GM13976 (cell line): ENCODE results near the gene ZFAND4.

ENCODE experiments used
- DNase-seq: peaks from one replicate; pipeline ENCODE4 v3.0.0; 2012; ENCODE audit warnings: low spot score
- in situ Hi-C: fragments of 300-500 bp; cut with MboI; formaldehyde crosslinking; loops from one replicate; pipeline ENCODE4 v1.12.0; 2022; ENCODE audit warnings: low sequenced_read_pairs, mixed read lengths, inconsistent platforms; ENCODE audit not compliant: unreplicated experiment
- TF ChIP-seq, protein P1 (sequence below): IDR thresholded peaks from 2 replicates; pipeline ENCODE4 v1.5.1; 2012; ENCODE audit warnings: borderline replicate concordance, mild to moderate bottlenecking; ENCODE audit not compliant: insufficient read depth; ENCODE audit errors: extremely low read depth, missing control alignments, control extremely low read depth

The ZFAND4 gene

DNA sequence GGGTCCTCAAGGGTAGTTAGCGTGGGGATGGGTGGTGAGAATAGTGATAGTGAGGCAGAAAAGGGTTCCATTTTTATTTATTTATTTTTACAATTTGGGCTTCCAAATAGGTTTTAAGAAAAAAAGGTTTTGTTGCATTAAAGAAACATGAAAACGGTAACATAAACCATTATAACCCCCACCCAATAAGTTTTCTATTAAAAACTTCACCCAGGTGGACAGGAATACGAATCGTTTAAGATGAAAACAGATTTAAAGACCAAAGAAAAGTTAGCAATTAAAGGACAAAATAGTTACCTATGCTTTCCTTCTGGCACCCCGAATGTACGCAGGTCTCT is 78.7 kb downstream of the ZFAND4 start:
- no peak for DNase-seq
- in situ Hi-C loops: no loop called here
- TF ChIP-seq, protein P1, sequence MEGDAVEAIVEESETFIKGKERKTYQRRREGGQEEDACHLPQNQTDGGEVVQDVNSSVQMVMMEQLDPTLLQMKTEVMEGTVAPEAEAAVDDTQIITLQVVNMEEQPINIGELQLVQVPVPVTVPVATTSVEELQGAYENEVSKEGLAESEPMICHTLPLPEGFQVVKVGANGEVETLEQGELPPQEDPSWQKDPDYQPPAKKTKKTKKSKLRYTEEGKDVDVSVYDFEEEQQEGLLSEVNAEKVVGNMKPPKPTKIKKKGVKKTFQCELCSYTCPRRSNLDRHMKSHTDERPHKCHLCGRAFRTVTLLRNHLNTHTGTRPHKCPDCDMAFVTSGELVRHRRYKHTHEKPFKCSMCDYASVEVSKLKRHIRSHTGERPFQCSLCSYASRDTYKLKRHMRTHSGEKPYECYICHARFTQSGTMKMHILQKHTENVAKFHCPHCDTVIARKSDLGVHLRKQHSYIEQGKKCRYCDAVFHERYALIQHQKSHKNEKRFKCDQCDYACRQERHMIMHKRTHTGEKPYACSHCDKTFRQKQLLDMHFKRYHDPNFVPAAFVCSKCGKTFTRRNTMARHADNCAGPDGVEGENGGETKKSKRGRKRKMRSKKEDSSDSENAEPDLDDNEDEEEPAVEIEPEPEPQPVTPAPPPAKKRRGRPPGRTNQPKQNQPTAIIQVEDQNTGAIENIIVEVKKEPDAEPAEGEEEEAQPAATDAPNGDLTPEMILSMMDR: no peak

DNA sequence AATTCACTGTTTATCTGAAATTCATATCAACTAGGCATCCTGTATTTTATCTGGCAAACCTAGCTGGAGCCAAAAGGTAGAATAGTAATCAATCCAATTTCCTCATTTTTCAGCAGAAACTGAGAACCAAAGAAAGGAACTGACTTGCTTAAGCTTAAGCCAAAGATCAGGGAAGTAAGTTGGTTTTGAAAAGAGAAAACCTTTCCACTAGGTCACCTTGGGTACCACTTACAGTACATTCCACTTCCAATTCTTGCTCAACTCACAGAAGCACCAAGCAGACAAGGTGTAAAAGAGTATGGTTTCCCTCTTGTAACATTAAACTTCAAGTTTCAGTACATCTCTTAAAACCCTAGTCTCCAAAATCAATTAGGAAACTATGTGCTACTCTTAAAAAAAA is 79.6 kb downstream of the ZFAND4 start:
- no peak for DNase-seq
- in situ Hi-C loops: no loop called here
- TF ChIP-seq, protein P1: no peak

DNA sequence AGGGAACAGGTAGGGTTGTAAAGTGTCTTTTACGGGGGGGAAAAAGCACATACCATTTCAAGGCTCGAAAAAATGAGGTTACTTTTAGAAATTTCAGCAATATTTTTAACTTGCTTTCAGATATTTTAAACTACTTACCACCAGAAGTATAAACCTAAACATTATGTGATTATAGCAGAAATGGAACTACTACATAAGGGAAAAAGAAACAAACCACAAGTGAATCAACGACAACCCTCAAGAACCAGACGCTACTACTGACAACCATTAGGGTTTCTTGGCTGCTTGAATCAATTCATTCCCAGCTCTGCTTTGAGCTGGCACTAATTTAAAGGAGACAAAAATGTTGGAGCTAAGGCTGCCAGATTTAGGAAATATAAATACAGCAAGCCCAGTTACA is 80.1 kb downstream of the ZFAND4 start:
- TF ChIP-seq, protein P1: no peak
- in situ Hi-C loops: no loop called here
- DNase-seq: no peak

DNA sequence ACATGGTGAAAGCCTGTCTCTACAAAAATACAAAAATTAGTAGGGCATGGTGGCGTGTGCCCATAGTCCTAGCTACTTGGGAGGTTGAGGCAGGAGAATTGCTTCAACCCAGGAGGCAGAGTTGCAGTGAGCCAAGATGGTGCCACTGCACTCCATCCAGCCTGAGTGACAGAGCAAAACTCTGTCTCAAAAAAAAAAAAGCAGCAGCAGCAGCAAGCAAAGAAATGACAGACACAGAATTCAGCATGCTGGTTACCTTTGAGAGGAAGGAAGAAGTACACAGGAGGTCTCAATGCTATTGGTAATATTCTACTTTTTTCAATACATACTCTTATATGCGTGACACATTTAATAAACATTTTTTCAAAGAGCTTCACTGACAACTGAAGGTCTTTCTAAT is 81.3 kb downstream of the ZFAND4 start:
- in situ Hi-C loops: no loop called here
- no peak for DNase-seq
- TF ChIP-seq, protein P1: no peak

DNA sequence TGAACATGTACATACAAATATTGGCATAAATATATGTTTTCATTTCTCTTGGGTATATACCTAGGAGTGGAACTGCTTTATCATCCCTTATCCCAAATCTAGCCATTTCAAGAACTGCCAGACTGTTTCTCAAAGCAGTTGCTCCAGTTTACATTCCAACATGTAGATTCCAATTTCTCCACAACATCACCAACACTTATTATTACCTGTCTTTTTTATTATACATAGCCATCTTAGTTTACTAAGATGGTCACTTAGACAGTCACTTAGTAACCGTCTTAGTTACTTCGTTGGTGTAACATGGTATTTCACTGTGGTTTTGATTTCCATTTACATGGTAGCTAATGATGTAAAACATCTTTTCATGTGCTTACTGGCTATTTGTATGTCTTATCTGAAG is 82.7 kb downstream of the ZFAND4 start:
- no peak for DNase-seq
- in situ Hi-C loops: no loop called here
- TF ChIP-seq, protein P1: no peak

DNA sequence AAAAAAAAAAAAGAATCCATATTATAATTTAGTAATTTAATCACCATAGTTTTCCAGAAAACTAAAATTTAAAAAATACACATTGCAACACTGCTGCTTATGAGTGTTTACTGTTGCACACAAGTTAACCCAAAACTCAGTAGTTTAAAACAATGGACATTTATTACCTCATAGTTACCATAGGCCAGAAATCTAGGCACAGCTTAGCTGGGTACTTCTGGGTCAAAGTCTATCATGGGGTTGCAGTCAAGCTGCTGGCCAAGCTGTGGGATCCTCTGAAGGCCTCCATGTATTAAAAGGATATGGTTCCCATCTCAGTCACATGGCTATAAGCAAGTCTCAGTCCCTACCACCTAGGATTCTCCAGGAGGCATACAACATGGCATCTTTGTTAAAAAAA is 83.6 kb downstream of the ZFAND4 start:
- DNase-seq: no peak
- in situ Hi-C loops: no loop called here
- TF ChIP-seq, protein P1: no peak
